PC-9 (cell line): Measurements from ENCODE around the gene C1QTNF9. TPM values are rescaled to one million over a fixed set of nuclear protein-coding genes. Genes with fewer than 3 reads are reported as not detected.

Experiments
- BruUV-seq: library from RNA; stranded (reverse); fragments of 400-500 nt; replicated peaks from 2 replicates; lab custom pipeline; 2021; lab: Mats Ljungman, UMichigan
- CTCF ChIA-PET: fragments of 300-600 bp; sonication (Branson Sonifier 250); formaldehyde crosslinking; loops from one replicate; lab custom pipeline; 2022; ENCODE audit warnings: antibody characterized with exemption; lab: Charles Lee
- POLR2A ChIA-PET: fragments of 300-600 bp; sonication (Branson Sonifier 250); formaldehyde crosslinking; loops from one replicate; lab custom pipeline; 2022; ENCODE audit warnings: antibody characterized with exemption; ENCODE audit not compliant: unreplicated experiment; lab: Charles Lee
- DNase-seq, 2 experiments: peaks; one replicate each; pipeline versions ENCODE4 v3.0.0 to v3.0.0-alpha.2; 2015 to 2022; ENCODE audit warnings: mixed read lengths in 1 of 2
- H2AFZ ChIP-seq: fragments of 200-600 bp; sonication (generic); 2 replicates; pipeline ENCODE4 v1.8.1; 2017; ENCODE audit warnings: antibody characterized with exemption
- H3F3A ChIP-seq: fragments of 200-600 bp; sonication (generic); 2 replicates; pipeline ENCODE4 v1.8.1; 2017; ENCODE audit warnings: antibody characterized with exemption, mild to moderate bottlenecking, low read depth; ENCODE audit not compliant: insufficient read depth
- H3K27ac ChIP-seq: fragments of 200-600 bp; sonication (generic); 2 replicates; pipeline ENCODE4 v1.6.1; 2016; ENCODE audit warnings: mixed run types
- H3K27me3 ChIP-seq: fragments of 200-600 bp; sonication (generic); 2 replicates; pipeline ENCODE4 v1.6.1; 2016; ENCODE audit warnings: low read depth, mixed run types; ENCODE audit not compliant: insufficient read depth
- H3K36me3 ChIP-seq: fragments of 200-600 bp; sonication (generic); 2 replicates; pipeline ENCODE4 v1.6.1; 2016; ENCODE audit warnings: low read depth, mixed run types
- H3K4me1 ChIP-seq: fragments of 200-600 bp; sonication (generic); replicated peaks from 2 replicates; pipeline ENCODE4 v1.6.1; 2016; ENCODE audit warnings: mixed run types; ENCODE audit not compliant: insufficient read depth
- H3K4me2 ChIP-seq: fragments of 200-600 bp; sonication (generic); 2 replicates; pipeline ENCODE4 v1.6.1; 2017; ENCODE audit warnings: mixed run types
- H3K4me3 ChIP-seq: fragments of 200-600 bp; sonication (generic); 2 replicates; pipeline ENCODE4 v1.6.1; 2016; ENCODE audit warnings: mixed run types
- H3K79me2 ChIP-seq: fragments of 200-600 bp; sonication (generic); 2 replicates; pipeline ENCODE4 v1.6.1; 2017; ENCODE audit warnings: low read depth, mixed run types
- H3K9me2 ChIP-seq: fragments of 200-600 bp; sonication (generic); 2 replicates; pipeline ENCODE4 v1.8.1; 2017; ENCODE audit warnings: mild to moderate bottlenecking; ENCODE audit not compliant: insufficient read depth
- H3K9me3 ChIP-seq: fragments of 200-600 bp; sonication (generic); 2 replicates; pipeline ENCODE4 v1.8.1; 2016; ENCODE audit warnings: low read depth; ENCODE audit not compliant: insufficient read depth
- H4K20me1 ChIP-seq: fragments of 200-600 bp; sonication (generic); 2 replicates; pipeline ENCODE4 v1.8.1; 2017; ENCODE audit not compliant: insufficient read depth
- CTCF ChIP-seq: fragments of 200-600 bp; sonication (generic); conservative IDR thresholded peaks from 2 replicates; pipeline ENCODE4 v1.6.1; 2017; ENCODE audit warnings: mixed run types, antibody characterized with exemption, mild to moderate bottlenecking, moderate library complexity
- EZH2 ChIP-seq: fragments of 200-600 bp; sonication (generic); IDR thresholded peaks from 2 replicates; pipeline ENCODE4 v1.8.0; 2017; ENCODE audit warnings: antibody characterized with exemption, low read depth
- intact Hi-C: fragments of 100-400 bp; cut with micrococcal nuclease; formaldehyde crosslinking; loops from one replicate; pipeline ENCODE4 v1.10.0; 2022; ENCODE audit not compliant: unreplicated experiment
- total RNA-seq: library from RNA; stranded (reverse); gene quantifications from 2 replicates; pipeline ENCODE4 v1.2.3, GENCODE V29; 2021

Gene C1QTNF9
- total RNA-seq, 1 experiment from 2014 or later = not detected

GRCh38 chr13:24301911-24302310 lies 7.5 kb upstream of the C1QTNF9 start:
- no peak for TF ChIP-seq EZH2
- TF ChIP-seq CTCF = no peak
- Histone ChIP-seq H3K79me2 (no peaks in the 10 kb centered on the region), H3K4me1 (peaks cover 11% of the 10 kb centered on the region), H2AFZ (no peak overlapping the region), H3K27ac (no peak overlapping the region), H3K9me3 (no peaks in the 10 kb centered on the region), H3K4me2 (no peak overlapping the region), H4K20me1 (no peaks in the 10 kb centered on the region), H3K9me2 (no peaks in the 10 kb centered on the region), H3K27me3 (no peaks in the 10 kb centered on the region), H3K4me3 (no peak overlapping the region), H3K36me3 (no peaks in the 10 kb centered on the region), H3F3A (peaks cover 9% of the 10 kb centered on the region)
- intact Hi-C loops = loop anchor here (10.0 kb wide), 1 partner anchor 263 kb away; no protein-coding TSS in a partner anchor
- DNase-seq = no peak
- POLR2A ChIA-PET = no interaction called here
- no TSS peak for BruUV-seq
- CTCF ChIA-PET = no interaction called here

- TF ChIP-seq CTCF = no peak
- TF ChIP-seq EZH2 = no peak
- Histone ChIP-seq H4K20me1 (no peaks in the 10 kb centered on the region), H3K4me2 (no peak overlapping the region), H3K79me2 (no peaks in the 10 kb centered on the region), H3K9me2 (no peaks in the 10 kb centered on the region), H3K4me3 (no peak overlapping the region), H3K4me1 (peaks cover 16% of the 10 kb centered on the region), H3F3A (peaks cover 15% of the 10 kb centered on the region), H3K36me3 (no peaks in the 10 kb centered on the region), H3K9me3 (no peaks in the 10 kb centered on the region), H2AFZ (no peak overlapping the region), H3K27ac (no peak overlapping the region), H3K27me3 (no peaks in the 10 kb centered on the region)
- no peak for DNase-seq
- intact Hi-C loops = loop anchor here (10.0 kb wide), 1 partner anchor 260 kb away; no protein-coding TSS in a partner anchor
- ChIA-PET CTCF (no interaction called here), POLR2A (no interaction called here)
- BruUV-seq = no TSS peak
Measured at GRCh38 chr13:24304620-24305019, 4.8 kb upstream of the C1QTNF9 start.

GRCh38 chr13:24306632-24307031 lies 2.7 kb upstream of the C1QTNF9 start:
- Histone ChIP-seq H4K20me1 (no peaks in the 10 kb centered on the region), H2AFZ (no peak overlapping the region), H3K9me3 (no peaks in the 10 kb centered on the region), H3F3A (peaks cover 15% of the 10 kb centered on the region), H3K4me3 (no peak overlapping the region), H3K27ac (peak overlapping the region; percentile 27; the same call in 1 of the 2 replicates), H3K4me1 (peaks cover 16% of the 10 kb centered on the region), H3K79me2 (no peaks in the 10 kb centered on the region), H3K9me2 (no peaks in the 10 kb centered on the region), H3K4me2 (no peak overlapping the region), H3K27me3 (no peaks in the 10 kb centered on the region), H3K36me3 (no peaks in the 10 kb centered on the region)
- TF ChIP-seq EZH2 (no peak), CTCF (no peak)
- ChIA-PET CTCF (no interaction called here), POLR2A (interaction anchor here (0.5 to 0.7 kb wide), 2 partner anchors 205 to 470 kb away, joined by 7 to 12 read pairs; no protein-coding TSS in a partner anchor)
- BruUV-seq = no TSS peak
- intact Hi-C loops = loop anchor here (10.0 kb wide), 1 partner anchor 258 kb away; no protein-coding TSS in a partner anchor
- peak in 1 of 2 experiments; percentile 82 for DNase-seq
